Measurements from ENCODE around the gene AMBN. TPM values are rescaled to one million over a fixed set of nuclear protein-coding genes. Genes with fewer than 3 reads are reported as not detected.
"Not testable (repeated sequence)": the region's sequence is repeated elsewhere in the genome, so short reads cannot be mapped to it uniquely, and the experiment has no call there.

Gene AMBN
- total RNA-seq, 1 experiment from 2014 or later: not detected

DNA sequence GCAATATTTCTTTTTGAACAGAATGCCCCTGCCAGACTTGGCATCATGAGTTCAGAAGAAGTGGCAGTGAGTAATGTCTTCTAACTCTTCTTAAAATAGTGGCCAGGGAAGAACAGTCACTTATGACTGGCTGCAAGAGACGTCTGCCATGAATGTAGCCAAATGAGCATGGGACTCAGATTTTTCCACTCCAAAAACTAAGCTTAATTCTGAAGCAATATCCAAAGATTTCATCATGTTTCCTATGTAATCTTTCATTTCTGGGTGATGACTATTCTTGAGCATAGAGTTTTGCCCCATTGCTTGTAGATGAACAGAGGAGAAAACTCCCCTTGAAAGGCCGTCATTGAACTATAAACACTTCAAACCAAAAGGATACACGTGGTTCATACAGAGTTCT lies 11.8 kb downstream of the AMBN start:
- in situ Hi-C loops (cut with HindIII; ENCODE audit: low pct_unique_long_range_greater_than_20kb, low sequenced_read_pairs): no loop called here
- no peak for DNase-seq (ENCODE audit: low read depth)

DNA sequence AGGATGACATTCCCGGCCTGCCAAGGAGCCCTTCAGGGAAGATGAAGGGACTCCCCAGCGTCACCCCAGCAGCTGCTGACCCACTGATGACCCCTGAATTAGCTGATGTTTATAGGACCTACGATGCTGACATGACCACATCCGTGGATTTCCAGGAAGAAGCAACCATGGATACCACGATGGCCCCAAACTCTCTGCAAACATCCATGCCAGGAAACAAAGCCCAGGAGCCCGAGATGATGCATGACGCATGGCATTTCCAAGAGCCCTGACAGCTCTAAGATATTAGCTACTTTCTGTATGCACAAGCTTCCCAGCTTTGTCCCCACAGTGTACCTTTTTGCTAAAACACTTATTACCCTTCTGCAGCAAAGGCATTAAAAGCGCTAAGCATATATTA lies 14.4 kb downstream of the AMBN start:
- no peak for DNase-seq (ENCODE audit: low read depth)
- in situ Hi-C loops (cut with HindIII; ENCODE audit: low pct_unique_long_range_greater_than_20kb, low sequenced_read_pairs): no loop called here

DNA sequence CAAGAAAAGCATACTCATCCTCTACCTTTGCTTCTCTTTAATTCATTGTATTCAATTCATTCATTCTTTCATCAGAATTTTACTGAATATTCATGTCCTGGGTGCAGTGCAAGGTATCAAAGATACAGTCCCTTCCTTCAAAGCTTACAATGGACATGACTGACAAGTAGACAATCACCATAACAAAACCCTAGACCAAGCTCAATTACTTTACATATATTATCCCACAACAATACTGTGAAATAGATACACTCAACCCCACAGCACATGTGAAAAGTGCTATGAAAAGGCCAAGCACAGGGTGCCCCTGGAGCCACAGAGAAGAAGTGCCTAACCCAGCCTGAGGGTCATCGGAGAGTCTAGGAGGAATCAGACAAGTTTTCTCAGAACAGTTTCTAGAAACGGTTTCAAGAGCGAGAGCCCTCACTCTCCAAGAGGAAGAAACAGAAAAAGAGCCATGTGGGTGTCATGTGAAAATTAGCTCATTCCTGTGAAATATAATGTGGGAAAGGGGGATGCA lies 15.3 kb downstream of the AMBN start:
- DNase-seq (ENCODE audit: low read depth): no peak
- in situ Hi-C loops (cut with HindIII; ENCODE audit: low pct_unique_long_range_greater_than_20kb, low sequenced_read_pairs): no loop called here

- in situ Hi-C loops (cut with HindIII; ENCODE audit: low pct_unique_long_range_greater_than_20kb, low sequenced_read_pairs): no loop called here
- DNase-seq (ENCODE audit: low read depth): no peak
These were observed 16.3 kb downstream of the AMBN start for GRCh38 chr4:70608324-70608723.

- in situ Hi-C loops (cut with HindIII; ENCODE audit: low pct_unique_long_range_greater_than_20kb, low sequenced_read_pairs): no loop called here
- no peak for DNase-seq (ENCODE audit: low read depth)
These were observed 21.5 kb downstream of the AMBN start for GRCh38 chr4:70613306-70614183.

DNA sequence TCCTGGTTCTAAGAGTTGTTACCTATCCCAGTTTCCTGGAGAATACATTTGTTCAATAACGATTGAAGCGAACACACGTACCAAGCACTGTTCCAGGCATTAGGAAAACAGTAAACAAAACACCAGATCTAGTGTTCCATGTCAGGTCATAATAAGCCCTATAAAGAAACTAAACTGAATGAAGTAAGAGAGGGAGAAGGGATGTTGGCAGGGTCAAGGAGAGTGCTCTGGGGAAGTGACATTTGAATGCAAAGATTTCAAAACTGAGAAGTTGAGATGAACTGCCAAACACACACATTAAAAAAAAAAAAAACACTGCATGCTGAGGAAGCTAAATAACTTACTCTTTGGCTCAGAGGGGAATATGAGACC lies 22.1 kb downstream of the AMBN start:
- no peak for DNase-seq (ENCODE audit: low read depth)
- in situ Hi-C loops (cut with HindIII; ENCODE audit: low pct_unique_long_range_greater_than_20kb, low sequenced_read_pairs): no loop called here

GRCh38 chr4:70619288-70619687 lies 27.2 kb downstream of the AMBN start:
- in situ Hi-C loops (cut with HindIII; ENCODE audit: low pct_unique_long_range_greater_than_20kb, low sequenced_read_pairs): no loop called here

GRCh38 chr4:70619778-70620177 lies 27.7 kb downstream of the AMBN start:
- in situ Hi-C loops (cut with HindIII; ENCODE audit: low pct_unique_long_range_greater_than_20kb, low sequenced_read_pairs): no loop called here

More at GRCh38 chr4:70619288-70619687, 27.2 kb downstream of the AMBN start:
- DNase-seq (ENCODE audit: low read depth): no peak

GRCh38 chr4:70623323-70623722 lies 31.3 kb downstream of the AMBN start:
- in situ Hi-C loops (cut with HindIII; ENCODE audit: low pct_unique_long_range_greater_than_20kb, low sequenced_read_pairs): no loop called here
- DNase-seq (ENCODE audit: low read depth): no peak

More at GRCh38 chr4:70619778-70620177, 27.7 kb downstream of the AMBN start:
- DNase-seq (ENCODE audit: low read depth): no peak

- in situ Hi-C loops (cut with HindIII; ENCODE audit: low pct_unique_long_range_greater_than_20kb, low sequenced_read_pairs): no loop called here
- peak; percentile 35 for DNase-seq (ENCODE audit: low read depth)
These were observed 32.3 kb downstream of the AMBN start for GRCh38 chr4:70624226-70624793.

DNA sequence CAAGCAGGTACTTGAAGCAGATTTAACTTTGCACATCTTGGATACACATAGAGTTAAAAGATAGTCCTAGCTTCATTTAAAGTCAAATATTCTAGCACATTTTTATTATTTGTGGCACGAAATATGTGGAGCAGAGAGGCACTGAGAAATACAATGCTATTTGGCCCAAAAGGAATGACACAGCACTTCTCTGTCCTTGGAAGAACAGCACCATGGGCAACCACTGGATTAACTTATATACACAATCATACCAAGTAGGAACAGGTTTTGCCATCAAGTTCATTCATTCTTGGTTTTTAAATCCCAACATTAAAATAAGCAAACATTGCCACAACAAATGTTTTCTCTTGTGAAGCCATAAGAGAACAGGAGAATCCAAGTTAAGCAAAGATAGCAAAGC lies 35.6 kb downstream of the AMBN start:
- DNase-seq (ENCODE audit: low read depth): no peak
- in situ Hi-C loops (cut with HindIII; ENCODE audit: low pct_unique_long_range_greater_than_20kb, low sequenced_read_pairs): no loop called here

- in situ Hi-C loops (cut with HindIII; ENCODE audit: low pct_unique_long_range_greater_than_20kb, low sequenced_read_pairs): no loop called here
- DNase-seq (ENCODE audit: low read depth): no peak
These were observed 36.4 kb downstream of the AMBN start, which contains the start of gene ENAM for GRCh38 chr4:70628444-70628843. ENAM (plus strand) TSS chr4:70628744; CDS start chr4:70629501, 757 bp downstream.

- no peak for DNase-seq (ENCODE audit: low read depth)
- in situ Hi-C loops (cut with HindIII; ENCODE audit: low pct_unique_long_range_greater_than_20kb, low sequenced_read_pairs): no loop called here
These were observed 37.5 kb downstream of the AMBN start for GRCh38 chr4:70629469-70630090.

- no peak for DNase-seq (ENCODE audit: low read depth)
- in situ Hi-C loops (cut with HindIII; ENCODE audit: low pct_unique_long_range_greater_than_20kb, low sequenced_read_pairs): no loop called here
These were observed 38.1 kb downstream of the AMBN start for GRCh38 chr4:70630162-70630561.

DNA sequence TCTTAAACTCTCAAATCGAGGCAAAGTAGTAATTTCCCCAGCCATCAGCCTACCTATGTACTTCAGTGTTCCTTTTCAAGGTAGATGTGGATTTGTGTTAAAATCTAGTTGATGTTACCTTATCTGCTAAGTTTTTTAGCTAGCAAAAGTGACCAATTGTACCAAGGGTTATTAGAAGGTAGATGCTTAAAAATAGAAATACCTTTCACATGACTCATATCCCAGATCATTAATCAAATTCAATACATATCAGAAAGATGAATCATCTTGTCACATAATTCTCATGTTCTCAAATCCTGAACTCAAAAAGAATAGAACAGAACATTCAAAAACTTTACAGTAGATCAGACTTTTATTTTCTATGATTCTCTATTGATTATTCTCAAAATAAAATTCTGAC lies 40.0 kb downstream of the AMBN start:
- DNase-seq (ENCODE audit: low read depth): peak; percentile 42
- in situ Hi-C loops (cut with HindIII; ENCODE audit: low pct_unique_long_range_greater_than_20kb, low sequenced_read_pairs): no loop called here

DNA sequence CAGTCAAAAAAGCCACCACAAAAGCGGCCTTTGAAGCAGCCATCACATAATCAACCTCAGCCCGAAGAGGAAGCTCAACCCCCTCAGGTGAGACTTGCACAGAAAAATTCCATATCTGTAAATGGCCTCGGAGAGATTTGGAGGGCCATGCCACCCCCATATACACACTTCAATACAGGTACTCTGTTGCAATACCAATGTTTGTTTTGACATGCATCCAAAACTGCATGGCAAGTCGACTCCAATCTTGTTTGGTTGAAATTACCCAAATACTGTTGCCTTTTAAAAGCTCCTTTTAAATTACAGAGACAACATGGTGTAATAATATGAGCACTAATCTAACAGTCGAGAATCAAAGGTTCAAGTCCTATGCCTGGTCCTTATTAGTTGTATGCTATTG lies 42.4 kb downstream of the AMBN start:
- no peak for DNase-seq (ENCODE audit: low read depth)
- in situ Hi-C loops (cut with HindIII; ENCODE audit: low pct_unique_long_range_greater_than_20kb, low sequenced_read_pairs): no loop called here

DNA sequence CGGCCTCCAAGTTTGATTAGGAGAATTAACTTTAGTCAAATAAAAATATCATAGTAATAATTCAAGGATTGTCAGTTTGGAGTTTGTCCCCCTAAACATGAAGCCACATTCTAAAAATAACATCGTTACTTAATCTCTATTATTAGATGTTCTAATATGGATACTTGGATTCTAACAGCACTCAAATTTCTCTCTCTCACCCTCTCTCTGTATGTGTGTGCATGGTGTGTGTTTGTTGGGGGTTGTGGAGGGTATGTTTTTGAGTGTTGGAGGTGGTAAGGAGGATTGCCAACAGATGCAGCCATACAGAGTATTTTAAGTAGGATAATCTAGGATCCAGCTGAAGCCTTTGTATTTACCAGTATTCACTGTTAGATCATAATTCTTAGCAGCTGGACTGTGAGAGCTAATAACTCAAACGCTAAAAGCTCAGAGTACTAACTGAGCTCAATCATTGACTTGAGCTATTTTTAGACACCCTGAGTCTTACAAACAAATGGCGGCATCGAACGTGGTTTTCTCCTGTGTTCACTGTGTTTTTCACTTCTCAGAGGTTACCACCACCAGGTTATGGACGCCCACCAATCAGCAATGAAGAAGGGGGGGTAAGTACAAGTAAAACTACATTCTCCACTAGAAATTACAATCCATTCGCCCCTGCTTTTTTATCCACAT lies 45.3 kb downstream of the AMBN start:
- in situ Hi-C loops (cut with HindIII; ENCODE audit: low pct_unique_long_range_greater_than_20kb, low sequenced_read_pairs): no loop called here
- no peak for DNase-seq (ENCODE audit: low read depth)

DNA sequence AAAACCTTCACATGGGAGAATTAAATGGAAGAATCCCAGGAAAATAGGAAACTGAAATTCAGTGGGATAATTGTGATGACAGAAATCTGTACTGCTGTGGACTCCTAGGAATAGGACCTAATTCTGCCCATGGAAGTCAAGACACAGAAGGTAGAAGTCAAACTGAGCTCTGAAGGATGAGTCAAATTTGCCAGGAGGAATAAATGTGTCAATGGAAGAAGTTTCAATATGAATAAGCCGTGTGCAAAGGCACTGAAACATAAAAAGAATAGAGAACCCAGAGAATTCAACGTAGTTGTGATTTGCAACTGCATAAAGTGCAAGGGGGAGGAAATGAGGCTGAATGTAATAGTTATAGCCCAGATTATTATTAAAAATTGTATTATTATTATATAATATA lies 48.1 kb downstream of the AMBN start:
- in situ Hi-C loops (cut with HindIII; ENCODE audit: low pct_unique_long_range_greater_than_20kb, low sequenced_read_pairs): no loop called here
- DNase-seq (ENCODE audit: low read depth): no peak

- in situ Hi-C loops (cut with HindIII; ENCODE audit: low pct_unique_long_range_greater_than_20kb, low sequenced_read_pairs): not testable (repeated sequence)
These were observed 58.7 kb downstream of the AMBN start for GRCh38 chr4:70650741-70651140.

More at GRCh38 chr4:70650741-70651140, 58.7 kb downstream of the AMBN start:
- DNase-seq (ENCODE audit: low read depth): not testable (repeated sequence)

Data from Caki2 (cell line).